HG03060 (cell line): Measurements from ENCODE around the gene PCBP3.
"Not testable (repeated sequence)": the region's sequence is repeated elsewhere in the genome, so short reads cannot be mapped to it uniquely, and the experiment has no call there.

ENCODE experiments used
- ATAC-seq: cut with Tn5 transposase; IDR thresholded peaks from one replicate; pipeline ENCODE4 v1.9.1; 2021; ENCODE audit warnings: low read depth, moderate number of reproducible peaks; ENCODE audit not compliant: unreplicated experiment

Gene PCBP3

GRCh38 chr21:45970674-45971615 lies 327.4 kb downstream of the PCBP3 start:
- ATAC-seq = no peak

DNA sequence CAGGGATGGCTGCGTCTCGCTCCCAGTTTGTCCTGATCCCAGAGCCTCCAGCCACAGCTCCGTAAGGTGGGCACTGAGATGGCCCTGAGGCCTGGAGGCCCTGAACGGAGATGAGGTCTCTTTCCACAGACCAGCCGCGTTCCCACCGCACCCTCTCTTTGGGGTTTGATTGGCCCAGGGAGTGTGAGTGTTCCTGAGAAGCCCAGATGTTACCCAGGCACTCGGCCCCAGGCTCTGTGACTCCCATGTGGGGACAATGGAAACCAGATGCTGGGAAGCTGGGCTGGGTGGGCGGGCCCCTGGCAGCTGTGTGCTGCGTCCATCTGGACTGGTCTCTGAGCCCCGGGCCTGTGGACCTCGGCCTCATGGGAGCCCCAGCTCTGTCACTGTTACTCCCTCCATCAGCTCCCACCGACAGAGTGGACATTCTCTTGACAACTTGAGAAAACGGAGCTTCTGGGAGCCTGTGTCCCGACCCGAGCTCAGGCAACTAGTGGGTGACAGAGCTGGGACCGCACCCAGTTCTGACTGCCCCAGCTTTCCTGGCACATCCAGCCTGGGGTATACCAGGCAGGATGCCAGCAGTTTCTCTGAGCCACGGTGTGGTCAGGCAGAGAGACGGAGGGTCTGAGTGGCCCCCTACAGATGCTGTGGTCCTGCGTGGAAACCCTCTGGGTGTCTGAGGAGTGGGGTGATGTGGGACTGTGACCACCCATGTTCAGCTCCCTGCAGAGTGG lies 328.3 kb downstream of the PCBP3 start:
- no peak for ATAC-seq

DNA sequence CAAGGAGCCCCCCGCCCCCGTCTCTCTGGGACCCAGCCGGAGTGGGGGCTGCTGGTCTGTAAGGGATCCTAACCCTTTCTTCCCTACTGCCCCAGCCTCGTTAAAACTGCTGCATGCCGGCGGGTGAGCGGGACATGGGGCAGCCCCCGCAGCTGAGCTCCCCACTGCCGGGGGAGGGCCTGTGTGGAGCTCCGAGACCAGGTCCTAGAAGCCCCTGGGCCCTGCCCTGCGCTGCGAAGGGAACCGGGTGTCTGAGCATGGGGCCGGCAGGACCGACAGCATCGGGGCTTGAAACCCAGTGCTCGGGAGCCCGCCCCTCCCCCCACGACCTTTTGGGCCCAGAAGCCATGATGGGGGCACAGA lies 328.8 kb downstream of the PCBP3 start:
- ATAC-seq = no peak

- ATAC-seq = no peak
These were observed 329.4 kb downstream of the PCBP3 start for GRCh38 chr21:45972716-45973474.

DNA sequence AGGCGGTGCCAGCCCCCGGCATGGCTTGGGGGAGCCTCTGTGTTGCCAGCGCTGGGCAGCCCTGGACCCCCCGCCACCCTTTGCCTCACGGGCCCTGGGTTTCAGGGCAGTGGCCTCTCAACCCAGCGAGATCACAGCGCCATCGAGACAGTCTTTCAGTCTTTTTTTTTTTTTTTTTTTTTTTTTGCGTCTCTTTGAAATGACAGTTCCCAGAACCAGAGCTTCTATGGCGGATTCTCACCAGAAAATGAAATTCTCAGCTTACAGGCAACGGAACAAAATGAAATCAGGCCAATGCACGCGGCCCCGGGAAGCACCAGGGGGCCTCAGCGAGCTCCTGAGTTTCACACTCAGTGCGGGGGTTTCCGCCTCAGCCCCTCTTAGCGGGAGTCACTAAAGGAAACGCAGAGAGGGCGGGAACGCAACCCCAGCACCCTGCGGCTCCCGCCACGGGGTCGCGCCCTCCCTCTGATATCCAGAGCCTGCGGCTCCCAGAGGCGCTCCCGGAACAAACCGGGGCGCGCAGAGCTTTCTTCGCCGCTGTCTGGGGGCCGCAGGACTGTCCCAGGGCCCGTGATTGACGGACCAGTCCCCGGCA lies 330.0 kb downstream of the PCBP3 start:
- no peak for ATAC-seq

DNA sequence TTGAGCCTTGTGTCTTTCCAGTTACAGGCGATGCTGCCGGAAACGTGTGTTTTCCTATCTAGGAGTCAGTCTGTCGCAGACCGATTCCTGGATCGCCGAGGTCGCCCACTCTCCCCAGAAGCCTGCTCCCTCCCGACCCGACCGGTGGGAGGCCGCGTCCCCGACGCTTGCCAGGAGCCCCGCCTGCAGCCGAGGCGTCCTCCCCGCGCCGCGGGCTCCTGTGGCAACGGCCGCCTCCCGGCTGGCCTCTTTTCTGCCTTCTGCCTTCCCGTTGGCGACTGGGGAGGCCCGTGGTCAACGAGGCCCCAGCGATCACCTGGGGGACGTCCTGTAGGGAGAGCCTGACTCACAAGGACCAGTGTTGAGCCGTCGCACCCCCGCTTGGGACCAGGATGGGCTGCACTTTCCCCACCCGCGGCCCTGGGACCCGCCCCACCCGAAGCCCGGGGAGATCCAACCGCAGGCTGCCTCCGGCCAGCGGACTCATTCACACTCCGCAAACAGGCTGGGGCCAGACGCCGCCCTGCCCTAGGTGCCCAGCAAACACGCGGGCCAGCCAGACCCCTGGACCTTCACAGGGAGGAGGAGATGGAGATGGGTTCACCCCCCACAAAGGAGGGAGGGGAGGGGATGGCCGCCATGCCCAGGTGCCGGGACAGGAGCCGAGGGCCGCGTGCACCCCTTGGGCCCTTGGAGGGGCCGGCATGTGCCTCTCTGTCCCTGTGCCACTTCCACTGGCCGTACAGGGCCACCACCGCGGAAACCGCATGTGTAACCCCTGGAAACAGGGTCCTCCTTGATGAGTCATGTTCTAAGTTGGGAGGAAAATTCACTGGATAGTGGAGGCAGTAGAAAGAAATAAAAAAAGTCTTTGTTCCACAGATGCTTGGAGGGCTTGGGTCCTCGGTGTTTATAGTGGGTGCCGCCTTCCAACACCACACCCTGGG lies 330.8 kb downstream of the PCBP3 start:
- no peak for ATAC-seq

- no peak for ATAC-seq
These were observed 331.6 kb downstream of the PCBP3 start for GRCh38 chr21:45975020-45975666.

- ATAC-seq = not testable (repeated sequence)
These were observed 332.3 kb downstream of the PCBP3 start for GRCh38 chr21:45975667-45976409.

DNA sequence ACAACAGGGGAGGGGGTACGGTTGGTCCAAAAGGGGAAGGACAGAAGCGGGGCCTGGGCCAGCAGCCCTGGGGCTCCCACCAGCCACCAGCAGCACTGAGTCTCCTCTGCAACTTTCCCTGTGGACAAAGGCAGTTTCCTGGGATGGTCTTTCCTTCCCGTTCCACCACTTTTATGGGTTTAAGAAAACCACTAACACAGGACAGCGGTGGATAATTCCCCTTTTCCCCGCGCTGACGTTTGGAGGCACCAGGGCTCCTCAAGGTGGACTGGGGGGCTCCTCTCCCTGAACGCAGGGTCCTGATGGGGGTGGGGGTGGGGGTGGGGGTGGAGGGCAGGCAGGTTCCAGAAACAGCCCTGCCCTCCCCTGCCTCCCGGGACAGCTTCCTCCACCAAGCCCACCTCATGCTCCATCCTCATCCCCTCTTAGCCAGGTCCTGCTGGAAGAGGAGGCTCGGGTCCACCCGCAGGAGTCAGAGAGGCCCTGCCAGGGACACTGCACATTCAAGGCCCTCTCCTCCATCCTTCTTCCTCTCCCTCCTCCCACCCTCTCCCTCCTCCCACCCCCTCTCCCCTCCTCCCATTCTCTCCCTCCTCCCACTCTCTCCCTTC lies 333.3 kb downstream of the PCBP3 start:
- ATAC-seq = no peak

- no peak for ATAC-seq
These were observed 333.9 kb downstream of the PCBP3 start for GRCh38 chr21:45977396-45977795.

DNA sequence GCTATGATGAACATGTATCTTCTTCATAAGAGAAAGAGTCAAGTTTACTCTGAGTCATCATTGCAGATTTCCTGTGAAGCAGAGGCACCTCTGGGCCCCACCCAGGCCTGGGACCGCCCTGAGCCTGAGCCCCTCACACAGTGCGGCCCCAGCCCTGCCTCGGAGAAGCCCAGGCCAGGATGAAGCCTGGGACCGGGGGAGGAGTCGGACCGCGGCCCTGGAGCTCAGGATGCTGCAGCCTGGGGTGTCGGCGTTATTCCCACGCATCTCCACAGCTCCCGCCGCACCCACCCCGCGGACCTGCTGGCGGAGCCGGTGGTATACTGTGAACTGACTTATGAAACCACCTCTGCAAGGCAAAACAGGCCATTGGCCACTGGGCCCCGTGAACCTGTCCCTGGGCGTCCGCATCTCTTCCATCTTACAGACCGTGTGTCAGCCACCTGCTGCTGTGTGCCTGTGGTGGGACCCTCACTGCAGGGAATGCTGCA lies 335.7 kb downstream of the PCBP3 start:
- ATAC-seq = no peak

DNA sequence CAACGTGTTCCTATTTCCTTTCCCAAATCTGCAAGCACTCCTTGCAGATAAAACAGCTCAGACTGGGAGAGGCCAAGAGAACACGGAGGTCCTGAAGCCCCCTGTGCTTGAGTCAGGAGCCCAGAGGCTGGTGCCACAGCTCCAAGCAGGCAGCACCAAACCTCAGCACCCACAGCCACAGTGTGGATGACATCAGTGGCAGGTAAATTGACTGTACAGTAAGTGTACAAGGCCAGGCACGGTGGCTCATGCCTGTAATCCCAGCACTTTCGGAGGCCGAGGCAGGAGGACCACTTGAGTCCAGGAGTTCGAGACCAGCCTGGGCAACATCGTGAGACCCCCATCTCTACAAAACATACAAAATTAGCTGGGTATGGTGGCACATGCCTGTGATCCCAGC lies 336.1 kb downstream of the PCBP3 start:
- no peak for ATAC-seq

GRCh38 chr21:45980271-45980670 lies 336.7 kb downstream of the PCBP3 start:
- no peak for ATAC-seq

DNA sequence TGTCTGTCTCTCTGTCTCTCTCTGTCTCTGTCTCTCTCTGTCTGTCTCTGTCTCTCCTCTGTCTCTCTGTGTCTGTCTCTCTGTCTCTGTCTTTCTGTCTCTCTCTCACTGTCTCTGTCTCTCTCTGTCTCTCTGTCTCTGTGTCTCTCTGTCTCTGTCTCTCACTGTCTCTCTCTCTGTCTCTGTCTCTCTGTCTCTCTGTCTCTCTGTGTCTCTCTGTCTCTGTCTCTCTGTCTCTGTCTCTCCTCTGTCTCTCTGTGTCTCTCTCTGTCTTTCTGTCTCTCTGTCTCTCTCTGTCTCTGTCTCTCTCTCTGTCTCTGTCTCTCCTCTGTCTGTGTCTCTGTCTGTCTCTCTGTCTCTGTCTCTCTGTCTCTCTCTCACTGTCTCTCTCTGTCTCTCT lies 337.2 kb downstream of the PCBP3 start:
- no peak for ATAC-seq

DNA sequence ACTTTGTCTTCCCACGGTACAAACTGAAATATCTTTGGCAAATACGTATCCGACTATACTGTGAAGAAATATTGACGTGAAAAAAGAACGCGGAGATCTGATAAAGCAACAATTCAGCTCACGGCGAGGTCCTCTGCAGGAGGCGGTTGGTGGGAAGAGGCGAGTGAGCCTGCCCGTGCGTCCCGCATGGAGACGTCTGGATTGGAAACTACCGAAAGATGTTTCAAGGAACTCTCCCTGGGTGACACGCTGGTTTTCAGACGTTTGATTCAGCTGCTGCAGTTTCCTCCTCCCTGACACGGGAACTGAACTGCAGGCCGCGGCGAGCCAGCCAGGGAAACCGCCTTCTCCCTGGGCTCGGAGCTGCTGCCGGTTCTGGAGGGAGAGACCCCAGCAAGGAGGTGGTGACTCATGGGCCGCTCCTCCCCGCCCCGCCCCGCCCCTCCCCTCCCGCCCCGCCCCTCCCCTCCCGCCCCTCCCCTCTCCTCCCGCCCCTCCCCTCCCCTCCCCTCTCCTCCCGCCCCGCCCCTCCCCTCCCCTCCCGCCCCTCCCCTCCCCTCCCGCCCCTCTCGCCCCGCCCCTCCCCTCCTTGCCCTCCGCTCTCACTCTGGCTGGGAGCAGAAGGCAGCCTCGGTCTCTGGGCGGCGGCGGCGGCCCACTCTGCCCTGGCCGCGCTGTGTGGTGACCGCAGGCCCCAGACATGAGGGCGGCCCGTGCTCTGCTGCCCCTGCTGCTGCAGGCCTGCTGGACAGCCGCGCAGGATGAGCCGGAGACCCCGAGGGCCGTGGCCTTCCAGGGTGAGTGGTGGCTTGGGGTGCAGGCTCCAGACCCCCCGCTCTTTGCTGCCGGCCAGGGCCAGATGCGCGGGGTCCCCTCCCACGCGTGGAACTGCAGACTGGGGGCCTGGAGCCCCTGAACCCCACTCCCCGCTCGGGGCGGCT lies 337.9 kb downstream of the PCBP3 start, which contains the start of gene COL6A1:
Gene COL6A1 (plus strand): TSS at position 620 of the 941 bp plus-strand sequence. CDS start 81 bp downstream, at position 701.
- no peak for ATAC-seq

GRCh38 chr21:45982092-45982757 lies 338.7 kb downstream of the PCBP3 start:
- ATAC-seq = no peak
